Breast epithelium (tissue), 4 donors: ENCODE data around the gene MT1F. TPM values are rescaled to one million over a fixed set of nuclear protein-coding genes. Genes with fewer than 3 reads are reported as not detected.
A peak's percentile ranks its signal among the peaks of the same experiment; 100 is the strongest.

ENCODE experiments used
- DNase-seq, 2 donors: peaks; one replicate each; pipeline ENCODE4 v3.0.0-alpha.2; 2019; ENCODE audit warnings: low spot score in 2 of 2
- H3K27ac ChIP-seq, 2 donors: fragments of 200-600 bp; sonication (generic) in 1 of 2; one replicate each; pipeline ENCODE4 v1.5.1; 2016 to 2019; ENCODE audit warnings: mild to moderate bottlenecking in 1 of 2
- H3K27me3 ChIP-seq, 2 donors: fragments of 200-600 bp; sonication (generic) in 1 of 2; one replicate each; pipeline versions ENCODE4 v1.5.1 to v1.6.0; 2017 to 2019; ENCODE audit warnings: control low read depth in 1 of 2, mild to moderate bottlenecking in 1 of 2
- H3K36me3 ChIP-seq: fragments of 200-600 bp; one replicate; pipeline ENCODE4 v1.5.1; 2019
- H3K4me1 ChIP-seq, 2 donors: fragments of 200-600 bp; sonication (generic); one replicate each; pipeline ENCODE4 v1.5.1; 2016 to 2019; ENCODE audit warnings: control low read depth in 1 of 2
- H3K4me3 ChIP-seq, 3 donors: fragments of 200-600 bp; sonication (generic); 1 replicate in 2 of 3; 2 replicates in 1 of 3; pipeline ENCODE4 v1.5.1; 2016 to 2019; ENCODE audit warnings: mild to moderate bottlenecking in 3 of 3, moderate library complexity in 2 of 3
- H3K9me3 ChIP-seq, 2 donors: fragments of 200-600 bp; sonication (generic) in 1 of 2; one replicate each; pipeline ENCODE4 v1.5.1; 2016 to 2019; ENCODE audit warnings: control low read depth in 1 of 2
- POLR2A ChIP-seq: fragments of 450-650 bp; IDR thresholded peaks from one replicate; pipeline ENCODE4 v1.6.1; 2016; ENCODE audit warnings: antibody characterized with exemption, mild to moderate bottlenecking, moderate library complexity
- POLR2AphosphoS5 ChIP-seq, 3 donors: sonication (generic); formaldehyde crosslinking; IDR thresholded peaks; one replicate each; pipeline ENCODE4 v1.6.1; 2017; ENCODE audit warnings: antibody characterized with exemption in 3 of 3
- intact Hi-C: fragments of 100-400 bp; cut with DNase I; formaldehyde crosslinking; loops from one replicate; pipeline ENCODE4 v1.15.1; 2023; ENCODE audit warnings: low total_unique reads
- total RNA-seq, 3 donors: library from RNA; depleted of rRNA; stranded (reverse); fragments of >200 nt; gene quantifications; one replicate each; pipeline ENCODE4 v1.1.0, GENCODE V29; 2016
- TF ChIP-seq, protein P1 (sequence below), 3 donors: fragments of 450-650 bp; IDR thresholded peaks; one replicate each; pipeline ENCODE4 v1.5.1; 2016 to 2017; ENCODE audit warnings: antibody characterized with exemption in 3 of 3, mild to moderate bottlenecking in 3 of 3, moderate library complexity in 3 of 3

MT1F gene
- total RNA-seq, 3 donors from 2014 or later: 9.1 to 34.0 (median 12.1) TPM

DNA sequence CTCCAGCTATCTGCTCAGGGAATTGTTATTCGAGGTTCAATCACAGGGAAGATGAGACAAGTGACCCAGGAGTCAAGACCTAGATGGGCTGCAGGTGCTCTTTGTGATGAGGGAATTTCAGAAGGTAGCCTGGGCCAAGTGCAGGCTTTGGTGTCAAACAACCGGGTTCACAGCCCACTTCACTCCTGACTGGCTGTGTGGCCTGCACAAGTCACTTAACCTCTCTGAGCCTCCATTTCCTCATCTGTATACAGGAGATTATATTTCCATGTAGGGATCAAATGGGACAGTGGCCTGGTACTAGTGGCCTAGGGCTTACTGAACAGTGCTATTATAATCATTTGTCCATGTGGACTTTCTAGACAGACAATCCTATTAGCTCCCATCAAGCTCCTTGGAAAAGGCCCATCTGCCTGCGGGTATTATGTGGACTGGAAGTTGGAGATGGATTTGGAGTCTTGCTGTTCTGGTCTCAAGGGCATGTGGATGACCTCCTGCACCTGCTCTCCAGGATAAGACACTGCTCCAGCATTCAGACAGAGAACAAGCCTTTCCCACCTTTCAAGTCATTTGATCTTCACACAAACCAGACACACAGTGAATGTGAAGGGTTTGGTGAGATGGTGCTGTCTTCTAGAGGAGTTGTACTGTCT is 21.4 kb downstream of the MT1F start:
- H3K27ac ChIP-seq: peak overlapping the region; percentile 43 to 68
- no peak overlapping the region for H3K4me3 ChIP-seq
- intact Hi-C loops: no loop called here
- TF ChIP-seq POLR2A (no peak), POLR2AphosphoS5 (IDR thresholded peaks at IDR 0.05) (no peak)
- TF ChIP-seq, protein P1, sequence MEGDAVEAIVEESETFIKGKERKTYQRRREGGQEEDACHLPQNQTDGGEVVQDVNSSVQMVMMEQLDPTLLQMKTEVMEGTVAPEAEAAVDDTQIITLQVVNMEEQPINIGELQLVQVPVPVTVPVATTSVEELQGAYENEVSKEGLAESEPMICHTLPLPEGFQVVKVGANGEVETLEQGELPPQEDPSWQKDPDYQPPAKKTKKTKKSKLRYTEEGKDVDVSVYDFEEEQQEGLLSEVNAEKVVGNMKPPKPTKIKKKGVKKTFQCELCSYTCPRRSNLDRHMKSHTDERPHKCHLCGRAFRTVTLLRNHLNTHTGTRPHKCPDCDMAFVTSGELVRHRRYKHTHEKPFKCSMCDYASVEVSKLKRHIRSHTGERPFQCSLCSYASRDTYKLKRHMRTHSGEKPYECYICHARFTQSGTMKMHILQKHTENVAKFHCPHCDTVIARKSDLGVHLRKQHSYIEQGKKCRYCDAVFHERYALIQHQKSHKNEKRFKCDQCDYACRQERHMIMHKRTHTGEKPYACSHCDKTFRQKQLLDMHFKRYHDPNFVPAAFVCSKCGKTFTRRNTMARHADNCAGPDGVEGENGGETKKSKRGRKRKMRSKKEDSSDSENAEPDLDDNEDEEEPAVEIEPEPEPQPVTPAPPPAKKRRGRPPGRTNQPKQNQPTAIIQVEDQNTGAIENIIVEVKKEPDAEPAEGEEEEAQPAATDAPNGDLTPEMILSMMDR (IDR thresholded peaks at IDR 0.05): no peak
- no peaks in the 10 kb centered on the region for H3K36me3 ChIP-seq
- H3K9me3 ChIP-seq: no peaks in the 10 kb centered on the region
- DNase-seq: no peak
- H3K27me3 ChIP-seq: peaks cover 0 to 7% of the 10 kb centered on the region in 2 donors
- peaks cover 0 to 10% of the 10 kb centered on the region in 2 donors for H3K4me1 ChIP-seq

DNA sequence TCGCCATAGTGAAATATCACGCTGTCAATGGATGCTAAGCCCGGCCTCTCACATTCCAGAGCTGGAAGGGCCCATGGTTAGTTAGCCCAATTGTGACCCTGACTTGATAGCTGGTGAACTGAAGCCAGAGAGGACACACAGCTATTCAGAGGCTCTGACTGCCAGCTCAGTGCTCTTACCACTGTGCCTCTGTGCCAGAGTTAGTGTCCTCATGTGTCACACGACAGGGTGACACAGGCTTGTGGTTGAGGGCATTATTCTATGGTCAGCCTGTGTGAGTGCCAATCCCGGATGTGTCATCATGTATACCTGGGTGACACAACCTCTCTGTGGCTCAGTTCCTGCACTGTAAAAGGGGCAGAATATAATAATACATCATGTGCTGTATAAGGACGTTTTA is 22.1 kb downstream of the MT1F start:
- DNase-seq: peak in 1 of 2 donors; percentile 58
- Histone ChIP-seq H3K4me3 (no peak overlapping the region), H3K27me3 (peaks cover 0 to 7% of the 10 kb centered on the region in 2 donors), H3K27ac (peak overlapping the region; percentile 43 to 68), H3K9me3 (no peaks in the 10 kb centered on the region), H3K4me1 (peaks cover 0 to 10% of the 10 kb centered on the region in 2 donors), H3K36me3 (no peaks in the 10 kb centered on the region)
- TF ChIP-seq POLR2AphosphoS5 (IDR thresholded peaks at IDR 0.05) (no peak), POLR2A (no peak)
- TF ChIP-seq, protein P1 (IDR thresholded peaks at IDR 0.05): no peak
- intact Hi-C loops: no loop called here

DNA sequence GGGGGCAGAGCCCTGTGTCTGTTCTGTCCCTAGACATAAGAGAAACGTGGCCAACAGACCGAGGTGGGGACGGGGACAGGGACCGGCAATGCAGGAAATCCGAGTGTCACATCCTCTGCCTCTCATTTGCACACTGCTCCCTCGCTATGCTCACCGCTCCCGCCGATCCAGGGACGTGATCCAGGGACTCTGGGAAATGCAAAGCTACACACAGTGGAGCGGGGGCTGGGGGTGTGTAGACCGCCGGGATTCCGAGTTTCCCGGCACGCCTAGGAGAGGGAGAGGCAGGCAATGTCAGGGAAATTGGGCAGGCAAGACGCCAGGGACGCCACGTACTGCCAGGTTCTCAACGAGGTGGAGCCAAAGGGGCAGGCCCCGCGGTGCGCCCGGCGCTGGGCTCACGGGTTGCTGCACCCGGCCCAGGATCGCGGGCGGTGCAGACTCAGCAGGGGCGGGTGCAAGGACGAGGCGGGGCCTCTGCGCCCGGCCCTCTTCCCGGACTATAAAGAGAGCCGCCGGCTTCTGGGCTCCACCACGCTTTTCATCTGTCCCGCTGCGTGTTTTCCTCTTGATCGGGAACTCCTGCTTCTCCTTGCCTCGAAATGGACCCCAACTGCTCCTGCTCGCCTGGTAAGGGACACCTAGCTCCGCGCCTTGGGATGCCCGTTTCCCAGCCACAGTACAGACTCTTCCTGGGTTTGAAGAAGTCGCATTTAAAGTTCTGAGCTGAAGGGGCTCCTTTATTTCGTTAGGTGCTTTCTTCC is 24.4 kb downstream of the MT1F start, which contains the start of gene MT1X:
Gene MT1X (plus strand): TSS at position 532 of the 764 bp plus-strand sequence. CDS start 71 bp downstream, at position 603.
- no peaks in the 10 kb centered on the region for H3K36me3 ChIP-seq
- TF ChIP-seq POLR2A (peak; percentile 90), POLR2AphosphoS5 (IDR thresholded peaks at IDR 0.05) (peak; percentile 92 to 96 (median 94))
- TF ChIP-seq, protein P1 (IDR thresholded peaks at IDR 0.05): peak in 1 of 3 donors; percentile 7
- peak within 1 kb of the TSS; percentile 75 to 88 (median 75) for H3K4me3 ChIP-seq
- DNase-seq: peak; percentile 94 to 95
- intact Hi-C loops: no loop called here
- H3K4me1 ChIP-seq: peaks cover 5 to 10% of the 10 kb centered on the region in 2 donors
- H3K27me3 ChIP-seq: no peaks in the 10 kb centered on the region
- H3K9me3 ChIP-seq: no peaks in the 10 kb centered on the region
- peak within 1 kb of the TSS; percentile 81 to 85 for H3K27ac ChIP-seq

DNA sequence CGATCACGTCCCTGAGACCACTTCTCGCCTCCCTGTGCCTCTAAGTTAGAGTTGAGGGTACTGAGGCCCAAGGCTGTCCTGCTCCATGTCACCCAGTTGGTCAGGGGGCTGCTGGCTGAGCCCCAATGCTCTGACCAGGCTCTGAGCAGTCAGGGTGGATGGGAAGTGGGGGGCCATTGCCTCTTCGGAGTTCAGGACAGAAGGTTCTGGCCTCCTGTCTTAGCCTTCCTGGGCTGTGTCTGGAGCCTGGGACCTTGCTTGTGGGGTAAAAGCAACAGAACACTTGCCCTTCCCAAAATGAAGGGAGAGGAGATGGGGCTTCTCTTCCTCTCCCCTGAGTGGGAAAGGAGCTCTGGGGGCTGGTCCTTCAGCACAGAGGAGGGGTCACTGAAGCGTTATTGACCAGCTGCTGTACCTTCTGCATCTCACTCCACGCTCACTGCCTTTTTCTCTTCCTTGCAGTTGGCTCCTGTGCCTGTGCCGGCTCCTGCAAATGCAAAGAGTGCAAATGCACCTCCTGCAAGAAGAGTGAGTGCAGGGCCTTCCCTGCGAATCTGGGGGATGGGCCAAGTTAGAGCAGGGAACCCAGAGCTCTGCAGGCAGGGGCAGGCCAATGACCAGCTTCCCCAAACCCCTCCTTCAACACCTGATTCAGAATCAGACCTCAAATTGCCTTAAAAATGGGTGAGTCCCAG is 25.1 kb downstream of the MT1F start:
- Histone ChIP-seq H3K9me3 (no peaks in the 10 kb centered on the region), H3K36me3 (no peaks in the 10 kb centered on the region), H3K27ac (peak overlapping the region; percentile 81 to 85), H3K4me3 (peak overlapping the region; percentile 75 to 88 (median 75)), H3K4me1 (peaks cover 5 to 10% of the 10 kb centered on the region in 2 donors), H3K27me3 (no peaks in the 10 kb centered on the region)
- TF ChIP-seq POLR2A (no peak), POLR2AphosphoS5 (IDR thresholded peaks at IDR 0.05) (no peak)
- TF ChIP-seq, protein P1 (IDR thresholded peaks at IDR 0.05): no peak
- intact Hi-C loops: no loop called here
- no peak for DNase-seq
